GM12878 (cell line): ENCODE measurements around the gene NDRG4. TPM values are rescaled to one million over a fixed set of nuclear protein-coding genes. Genes with fewer than 3 reads are reported as not detected.

Experiments used
- CBX3 ChIP-seq: fragments of 200-600 bp; sonication (generic); IDR thresholded peaks from 2 replicates; pipeline ENCODE4 v1.6.1; 2016; ENCODE audit warnings: low read depth, borderline replicate concordance
- EP300 ChIP-seq, 2 experiments: fragments of 150-350 bp in 1 of 2; IDR thresholded peaks; 2 replicates each; pipeline ENCODE4 v1.6.1; 2011 to 2012; ENCODE audit warnings: low read depth in 2 of 2, low read length in 2 of 2, borderline replicate concordance in 1 of 2, improper control_type of control experiment in 1 of 2, inconsistent platforms in 1 of 2; ENCODE audit not compliant: control insufficient read depth in 1 of 2
- KDM1A ChIP-seq: fragments of 200-600 bp; sonication (generic); IDR thresholded peaks from 2 replicates; pipeline ENCODE4 v1.6.1; 2016; ENCODE audit warnings: borderline replicate concordance
- NKRF ChIP-seq: fragments of 450-650 bp; conservative IDR thresholded peaks from 2 replicates; pipeline ENCODE4 v1.6.1; 2017; ENCODE audit warnings: mild to moderate bottlenecking, moderate library complexity
- RELB ChIP-seq: fragments of 450-650 bp; IDR thresholded peaks from 2 replicates; pipeline ENCODE4 v1.6.1; 2017; ENCODE audit warnings: low read depth, mild to moderate bottlenecking, moderate library complexity
- SMAD1 ChIP-seq: fragments of 450-650 bp; IDR thresholded peaks from 2 replicates; pipeline ENCODE4 v1.6.1; 2018; ENCODE audit warnings: mild to moderate bottlenecking, low read depth; ENCODE audit not compliant: partially characterized antibody
- SMC3 ChIP-seq: IDR thresholded peaks from 2 replicates; pipeline ENCODE4 v1.6.1; 2011; ENCODE audit warnings: low read length, improper control_type of control experiment, borderline replicate concordance
- TCF3 ChIP-seq: IDR thresholded peaks from 2 replicates; pipeline ENCODE4 v1.6.1; 2012; ENCODE audit warnings: low read depth, mild to moderate bottlenecking, low read length, borderline replicate concordance; ENCODE audit not compliant: insufficient read depth
- ZNF687 ChIP-seq: fragments of 450-650 bp; IDR thresholded peaks from 2 replicates; pipeline ENCODE4 v1.6.1; 2017; ENCODE audit warnings: mild to moderate bottlenecking, moderate library complexity
- polyA plus RNA-seq, 11 experiments: library from polyadenylated mRNA; depleted of rRNA in 4 of 11; unstranded in 6 of 11; stranded (reverse) in 5 of 11; fragments of >200 nt; fragmentation: Nextera tagmentation in 4 of 11; fragmentation: Illumina TruSeq in 1 of 11; extraction: Ambion mirVana in 4 of 11; extraction: Trizol in 1 of 11; gene quantifications; 1 replicate in 1 of 11; 2 replicates in 10 of 11; pipeline versions ENCODE4 v1.2.1 to v1.2.3, GENCODE V29; 2011 to 2016; ENCODE audit warnings: inconsistent platforms in 2 of 11, missing spikeins in 2 of 11, low read depth in 1 of 11
- total RNA-seq, 4 experiments: library from RNA; depleted of rRNA in 3 of 4; stranded (reverse); fragments of >200 nt in 3 of 4; fragmentation: Illumina TruSeq in 1 of 4; extraction: Trizol in 1 of 4; gene quantifications; 2 replicates each; pipeline versions ENCODE4 v1.2.1 to v1.2.3, GENCODE V29; 2013 to 2021

The NDRG4 gene
- total and polyA plus RNA-seq, 10 of the 15 experiments (the other 5 are each of a cell fraction or from before 2014, with no cell fraction given), result 0.33 to 3.8 (median 2.5) TPM

- TF ChIP-seq NKRF (no peak), EP300 (IDR thresholded peaks at IDR 0.05; ENCODE audit: borderline replicate concordance in 1 of 2, control insufficient read depth in 1 of 2, low read depth in 2 of 2, low read length in 2 of 2) (no peak), SMAD1 (no peak), SMC3 (no peak), ZNF687 (no peak), RELB (no peak), CBX3 (no peak), KDM1A (no peak), TCF3 (no peak)
Observed at GRCh38 chr16:58510097-58510775, 10.3 kb downstream of the NDRG4 start (continued).
